IPS-20b (cell line): ENCODE measurements around the gene KLF18.
A peak's percentile ranks its signal among the peaks of the same experiment; 100 is the strongest.

Source experiments
- H3K27ac ChIP-seq: one replicate; pipeline ENCODE4 v1.5.1; 2013; ENCODE audit warnings: low read length
- H3K27me3 ChIP-seq: 2 replicates; pipeline ENCODE4 v1.6.1; 2013; ENCODE audit warnings: mild to moderate bottlenecking, low read length, inconsistent platforms; ENCODE audit not compliant: insufficient read depth
- H3K36me3 ChIP-seq: 2 replicates; pipeline ENCODE4 v1.6.1; 2013; ENCODE audit warnings: low read depth, mild to moderate bottlenecking, inconsistent platforms, low read length, moderate library complexity; ENCODE audit not compliant: insufficient read depth
- H3K4me1 ChIP-seq: 2 replicates; pipeline ENCODE4 v1.6.1; 2013; ENCODE audit warnings: mild to moderate bottlenecking, control low read depth, inconsistent platforms, low read length, moderate library complexity; ENCODE audit not compliant: insufficient read depth
- H3K4me3 ChIP-seq: 2 replicates; pipeline ENCODE4 v1.5.1; 2013; ENCODE audit warnings: mild to moderate bottlenecking, low read length, inconsistent platforms
- H3K9ac ChIP-seq: 2 replicates; pipeline ENCODE4 v1.6.1; 2013; ENCODE audit warnings: low read depth, mild to moderate bottlenecking, inconsistent platforms, low read length, moderate library complexity
- H3K9me3 ChIP-seq: 2 replicates; pipeline ENCODE4 v1.6.1; 2013; ENCODE audit warnings: mild to moderate bottlenecking, low read depth, low read length, inconsistent platforms; ENCODE audit not compliant: insufficient read depth

KLF18 gene

GRCh38 chr1:44100183-44100868 is 41.1 kb downstream of the KLF18 start:
- Histone ChIP-seq H3K27ac (no peak overlapping the region), H3K9me3 (no peaks in the 10 kb centered on the region), H3K36me3 (no peaks in the 10 kb centered on the region)

GRCh38 chr1:44094047-44094446 is 47.4 kb downstream of the KLF18 start:
- Histone ChIP-seq H3K27me3 (no peaks in the 10 kb centered on the region), H3K4me3 (no peak overlapping the region), H3K9ac (no peak overlapping the region), H3K9me3 (no peaks in the 10 kb centered on the region), H3K4me1 (peaks cover 14% of the 10 kb centered on the region), H3K27ac (no peak overlapping the region), H3K36me3 (no peaks in the 10 kb centered on the region)

More at GRCh38 chr1:44100183-44100868, 41.1 kb downstream of the KLF18 start:
- Histone ChIP-seq H3K9ac (no peak overlapping the region), H3K4me3 (no peak overlapping the region), H3K27me3 (peaks cover 6% of the 10 kb centered on the region; the same call in 1 of the 2 replicates), H3K4me1 (no peaks in the 10 kb centered on the region)

- H3K27me3 ChIP-seq = no peaks in the 10 kb centered on the region
- no peak overlapping the region for H3K4me3 ChIP-seq
- peaks cover 23% of the 10 kb centered on the region for H3K4me1 ChIP-seq
- no peaks in the 10 kb centered on the region for H3K36me3 ChIP-seq
- H3K9me3 ChIP-seq = no peaks in the 10 kb centered on the region
- no peak overlapping the region for H3K9ac ChIP-seq
- H3K27ac ChIP-seq = no peak overlapping the region
These were observed 50.8 kb downstream of the KLF18 start for GRCh38 chr1:44090429-44091252.

- H3K9ac ChIP-seq = no peak overlapping the region
- H3K36me3 ChIP-seq = no peaks in the 10 kb centered on the region
- H3K4me3 ChIP-seq = peak overlapping the region; percentile 37; the same call in 1 of the 2 replicates
- no peaks in the 10 kb centered on the region for H3K9me3 ChIP-seq
- H3K27ac ChIP-seq = no peak overlapping the region
- H3K4me1 ChIP-seq = peaks cover 23% of the 10 kb centered on the region
- no peaks in the 10 kb centered on the region for H3K27me3 ChIP-seq
These were observed 51.9 kb downstream of the KLF18 start for GRCh38 chr1:44089371-44090048.
